ENCODE measurements around the gene BOLA3. TPM values are rescaled to one million over a fixed set of nuclear protein-coding genes. Genes with fewer than 3 reads are reported as not detected.

Gene BOLA3
- total and polyA plus RNA-seq, 2 donors (not counting 1 experiment from before 2014, with no cell fraction given), result 28.2 to 48.8 TPM

DNA sequence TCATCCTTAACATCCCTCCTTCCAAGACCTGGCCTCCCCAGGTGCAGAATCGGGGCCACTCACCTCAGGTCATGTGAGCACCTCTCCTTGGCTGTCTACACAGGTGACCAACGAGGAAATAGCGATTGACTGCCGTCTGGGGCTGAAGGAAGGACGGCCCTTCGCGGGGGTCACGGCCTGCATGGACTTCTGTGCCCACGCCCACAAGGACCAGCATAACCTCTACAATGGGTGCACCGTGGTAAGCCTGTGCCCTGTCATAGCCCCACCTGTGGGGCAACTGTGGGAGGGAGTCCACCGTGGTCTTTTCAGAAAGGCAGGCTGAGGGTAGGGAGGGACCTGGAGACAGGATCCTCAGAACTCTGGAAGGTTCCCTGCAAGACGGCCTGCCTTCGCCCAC lies 54.3 kb downstream of the BOLA3 start:
- H3K4me3 ChIP-seq (replicated peaks in 1 of 4; ENCODE audit: control extremely low read depth in 1 of 4, insufficient read depth in 1 of 4, low read depth in 3 of 4, low read length in 4 of 4), result no peak overlapping the region
- no peaks in the 10 kb centered on the region for H3K4me1 ChIP-seq (ENCODE audit: control insufficient read depth, extremely low read depth, insufficient read depth, low read length)
- no peak for DNase-seq (ENCODE audit: low read depth in 2 of 2)
- no peak for TF ChIP-seq EZH2 (IDR thresholded peaks at IDR 0.05; ENCODE audit: low read length, missing control alignments)
- TF ChIP-seq, protein P1, sequence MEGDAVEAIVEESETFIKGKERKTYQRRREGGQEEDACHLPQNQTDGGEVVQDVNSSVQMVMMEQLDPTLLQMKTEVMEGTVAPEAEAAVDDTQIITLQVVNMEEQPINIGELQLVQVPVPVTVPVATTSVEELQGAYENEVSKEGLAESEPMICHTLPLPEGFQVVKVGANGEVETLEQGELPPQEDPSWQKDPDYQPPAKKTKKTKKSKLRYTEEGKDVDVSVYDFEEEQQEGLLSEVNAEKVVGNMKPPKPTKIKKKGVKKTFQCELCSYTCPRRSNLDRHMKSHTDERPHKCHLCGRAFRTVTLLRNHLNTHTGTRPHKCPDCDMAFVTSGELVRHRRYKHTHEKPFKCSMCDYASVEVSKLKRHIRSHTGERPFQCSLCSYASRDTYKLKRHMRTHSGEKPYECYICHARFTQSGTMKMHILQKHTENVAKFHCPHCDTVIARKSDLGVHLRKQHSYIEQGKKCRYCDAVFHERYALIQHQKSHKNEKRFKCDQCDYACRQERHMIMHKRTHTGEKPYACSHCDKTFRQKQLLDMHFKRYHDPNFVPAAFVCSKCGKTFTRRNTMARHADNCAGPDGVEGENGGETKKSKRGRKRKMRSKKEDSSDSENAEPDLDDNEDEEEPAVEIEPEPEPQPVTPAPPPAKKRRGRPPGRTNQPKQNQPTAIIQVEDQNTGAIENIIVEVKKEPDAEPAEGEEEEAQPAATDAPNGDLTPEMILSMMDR (conservative IDR thresholded peaks at IDR 0.05 in 1 of 2, IDR thresholded peaks at IDR 0.05 in 1 of 2; ENCODE audit: low read depth in 1 of 2, low read length in 2 of 2), result no peak
- no peaks in the 10 kb centered on the region for H3K79me2 ChIP-seq (ENCODE audit: control insufficient read depth, insufficient read depth, low read length)
- H2AFZ ChIP-seq (ENCODE audit: low read length), result no peak overlapping the region
- no peak overlapping the region for H3K9ac ChIP-seq (ENCODE audit: insufficient read depth, low read length)
- no peaks in the 10 kb centered on the region for H3K9me3 ChIP-seq (ENCODE audit: control insufficient read depth, insufficient read depth, low read depth, low read length)
- H4K20me1 ChIP-seq (ENCODE audit: control insufficient read depth, extremely low read depth, insufficient read depth, low read length), result no peaks in the 10 kb centered on the region
- H3K36me3 ChIP-seq (ENCODE audit: control insufficient read depth, insufficient read depth, low read length), result peaks cover 4% of the 10 kb centered on the region
- no peak overlapping the region for H3K4me2 ChIP-seq (ENCODE audit: extremely low read depth, insufficient read depth, low read length)
- no peak overlapping the region for H3K27ac ChIP-seq (ENCODE audit: insufficient read depth, low read length)
- no peaks in the 10 kb centered on the region for H3K27me3 ChIP-seq (ENCODE audit: control insufficient read depth, insufficient read depth, low read length)

DNA sequence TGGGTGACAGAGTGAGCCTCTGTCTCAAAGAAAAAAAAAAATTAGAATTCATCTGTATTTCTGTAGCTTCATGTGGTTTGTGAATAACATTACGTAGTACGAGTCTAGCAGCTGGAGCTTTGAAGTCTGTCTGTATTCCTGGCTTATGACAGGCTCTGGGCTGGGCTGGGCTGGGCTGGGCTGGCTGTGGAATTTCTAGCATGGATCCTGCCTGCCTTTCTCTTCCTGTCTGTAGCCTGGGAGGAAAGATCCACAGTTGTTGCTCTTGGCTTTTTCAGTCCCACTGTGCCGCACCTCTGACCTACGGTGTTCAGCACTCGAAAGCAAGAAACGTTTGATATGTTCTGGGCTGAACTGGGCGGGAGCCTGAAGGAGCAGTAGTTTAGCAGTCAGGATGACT lies 55.4 kb downstream of the BOLA3 start:
- TF ChIP-seq, protein P1 (conservative IDR thresholded peaks at IDR 0.05 in 1 of 2, IDR thresholded peaks at IDR 0.05 in 1 of 2; ENCODE audit: low read depth in 1 of 2, low read length in 2 of 2), result no peak
- no peak for TF ChIP-seq EZH2 (IDR thresholded peaks at IDR 0.05; ENCODE audit: low read length, missing control alignments)
- Histone ChIP-seq H2AFZ (ENCODE audit: low read length) (no peak overlapping the region), H4K20me1 (ENCODE audit: control insufficient read depth, extremely low read depth, insufficient read depth, low read length) (no peaks in the 10 kb centered on the region), H3K9me3 (ENCODE audit: control insufficient read depth, insufficient read depth, low read depth, low read length) (no peaks in the 10 kb centered on the region), H3K79me2 (ENCODE audit: control insufficient read depth, insufficient read depth, low read length) (no peaks in the 10 kb centered on the region), H3K4me3 (replicated peaks in 1 of 4; ENCODE audit: control extremely low read depth in 1 of 4, insufficient read depth in 1 of 4, low read depth in 3 of 4, low read length in 4 of 4) (no peak overlapping the region), H3K27me3 (ENCODE audit: control insufficient read depth, insufficient read depth, low read length) (no peaks in the 10 kb centered on the region), H3K9ac (ENCODE audit: insufficient read depth, low read length) (no peak overlapping the region), H3K27ac (ENCODE audit: insufficient read depth, low read length) (no peak overlapping the region), H3K4me2 (ENCODE audit: extremely low read depth, insufficient read depth, low read length) (no peak overlapping the region), H3K36me3 (ENCODE audit: control insufficient read depth, insufficient read depth, low read length) (peaks cover 4% of the 10 kb centered on the region), H3K4me1 (ENCODE audit: control insufficient read depth, extremely low read depth, insufficient read depth, low read length) (no peaks in the 10 kb centered on the region)
- DNase-seq (ENCODE audit: low read depth in 2 of 2), result peak in 1 of 2 donors; percentile 24

DNA sequence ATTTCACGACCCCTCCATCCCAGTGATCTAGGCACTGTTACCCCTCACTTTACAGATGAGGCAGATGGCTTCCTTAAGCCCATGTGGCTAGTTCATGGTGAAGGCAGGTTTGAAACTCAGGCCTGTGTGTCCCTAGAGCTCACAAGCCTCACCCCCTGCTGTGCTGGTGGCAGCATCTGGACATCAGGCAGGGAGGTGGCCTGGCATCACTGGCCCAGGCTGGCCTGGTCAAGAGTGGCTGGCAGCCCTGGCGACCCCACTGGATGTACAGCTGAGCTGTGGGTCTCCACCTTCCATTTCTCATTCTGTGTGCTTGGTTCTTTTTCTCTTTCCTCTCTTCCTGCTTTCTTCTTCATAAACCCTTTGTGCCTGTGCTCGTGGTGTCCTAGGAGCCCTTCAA lies 56.3 kb downstream of the BOLA3 start:
- Histone ChIP-seq H3K4me3 (replicated peaks in 1 of 4; ENCODE audit: control extremely low read depth in 1 of 4, insufficient read depth in 1 of 4, low read depth in 3 of 4, low read length in 4 of 4) (no peak overlapping the region), H3K9ac (ENCODE audit: insufficient read depth, low read length) (no peak overlapping the region), H3K27ac (ENCODE audit: insufficient read depth, low read length) (no peak overlapping the region), H2AFZ (ENCODE audit: low read length) (no peak overlapping the region), H3K79me2 (ENCODE audit: control insufficient read depth, insufficient read depth, low read length) (no peaks in the 10 kb centered on the region), H3K4me1 (ENCODE audit: control insufficient read depth, extremely low read depth, insufficient read depth, low read length) (no peaks in the 10 kb centered on the region), H3K36me3 (ENCODE audit: control insufficient read depth, insufficient read depth, low read length) (peaks cover 4% of the 10 kb centered on the region), H3K27me3 (ENCODE audit: control insufficient read depth, insufficient read depth, low read length) (no peaks in the 10 kb centered on the region), H3K4me2 (ENCODE audit: extremely low read depth, insufficient read depth, low read length) (no peak overlapping the region), H4K20me1 (ENCODE audit: control insufficient read depth, extremely low read depth, insufficient read depth, low read length) (no peaks in the 10 kb centered on the region), H3K9me3 (ENCODE audit: control insufficient read depth, insufficient read depth, low read depth, low read length) (no peaks in the 10 kb centered on the region)
- TF ChIP-seq EZH2 (IDR thresholded peaks at IDR 0.05; ENCODE audit: low read length, missing control alignments), result no peak
- no peak for DNase-seq (ENCODE audit: low read depth in 2 of 2)

Data from fibroblast of lung (primary cell).